Measurements from ENCODE around the gene ATP6V1A.

DNA sequence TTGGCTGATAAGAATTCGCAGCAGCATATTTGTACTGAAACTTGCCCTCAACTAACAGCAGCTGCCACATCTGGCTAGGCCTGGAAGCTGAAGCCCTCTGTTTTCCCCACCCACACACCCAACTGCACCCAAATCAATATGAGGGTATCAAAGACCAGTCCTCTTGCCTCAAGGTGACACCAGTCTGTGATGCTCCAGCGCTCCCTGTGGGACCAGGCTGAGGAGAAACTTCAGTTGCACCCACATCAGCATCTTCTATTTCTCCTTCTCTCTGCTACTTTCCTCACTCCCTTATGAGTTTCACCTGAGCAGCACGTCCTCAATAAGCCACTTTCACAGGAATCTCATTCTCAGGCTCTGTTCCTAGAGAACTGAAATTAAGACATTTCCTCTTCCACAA lies 73.0 kb downstream of the ATP6V1A start:
- TF ChIP-seq, protein P1, sequence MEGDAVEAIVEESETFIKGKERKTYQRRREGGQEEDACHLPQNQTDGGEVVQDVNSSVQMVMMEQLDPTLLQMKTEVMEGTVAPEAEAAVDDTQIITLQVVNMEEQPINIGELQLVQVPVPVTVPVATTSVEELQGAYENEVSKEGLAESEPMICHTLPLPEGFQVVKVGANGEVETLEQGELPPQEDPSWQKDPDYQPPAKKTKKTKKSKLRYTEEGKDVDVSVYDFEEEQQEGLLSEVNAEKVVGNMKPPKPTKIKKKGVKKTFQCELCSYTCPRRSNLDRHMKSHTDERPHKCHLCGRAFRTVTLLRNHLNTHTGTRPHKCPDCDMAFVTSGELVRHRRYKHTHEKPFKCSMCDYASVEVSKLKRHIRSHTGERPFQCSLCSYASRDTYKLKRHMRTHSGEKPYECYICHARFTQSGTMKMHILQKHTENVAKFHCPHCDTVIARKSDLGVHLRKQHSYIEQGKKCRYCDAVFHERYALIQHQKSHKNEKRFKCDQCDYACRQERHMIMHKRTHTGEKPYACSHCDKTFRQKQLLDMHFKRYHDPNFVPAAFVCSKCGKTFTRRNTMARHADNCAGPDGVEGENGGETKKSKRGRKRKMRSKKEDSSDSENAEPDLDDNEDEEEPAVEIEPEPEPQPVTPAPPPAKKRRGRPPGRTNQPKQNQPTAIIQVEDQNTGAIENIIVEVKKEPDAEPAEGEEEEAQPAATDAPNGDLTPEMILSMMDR (IDR thresholded peaks at IDR 0.05; ENCODE audit: insufficient read depth, low read length), result no peak
- no peak for TF ChIP-seq POLR2AphosphoS5 (IDR thresholded peaks at IDR 0.05; ENCODE audit: low read depth)
- no peak for TF ChIP-seq GABPA (IDR thresholded peaks at IDR 0.05; ENCODE audit: low read depth)
- TF ChIP-seq REST (IDR thresholded peaks at IDR 0.05; ENCODE audit: insufficient replicate concordance, low read depth), result no peak
- TF ChIP-seq SPI1 (IDR thresholded peaks at IDR 0.05; ENCODE audit: borderline replicate concordance, low read depth), result no peak

All from HL-60 (cell line).